ENCODE results near the gene LTB4R2. TPM values are rescaled to one million over a fixed set of nuclear protein-coding genes. Genes with fewer than 3 reads are reported as not detected.

The LTB4R2 gene, protein sequence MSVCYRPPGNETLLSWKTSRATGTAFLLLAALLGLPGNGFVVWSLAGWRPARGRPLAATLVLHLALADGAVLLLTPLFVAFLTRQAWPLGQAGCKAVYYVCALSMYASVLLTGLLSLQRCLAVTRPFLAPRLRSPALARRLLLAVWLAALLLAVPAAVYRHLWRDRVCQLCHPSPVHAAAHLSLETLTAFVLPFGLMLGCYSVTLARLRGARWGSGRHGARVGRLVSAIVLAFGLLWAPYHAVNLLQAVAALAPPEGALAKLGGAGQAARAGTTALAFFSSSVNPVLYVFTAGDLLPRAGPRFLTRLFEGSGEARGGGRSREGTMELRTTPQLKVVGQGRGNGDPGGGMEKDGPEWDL
- total RNA-seq: 1 to 10 TPM; 2.5 to 5.5 (median 4.3) TPM
- 1 to 10 TPM in 1 of 3 donors, under 1 TPM in 1, not detected in 1; under 0.01 to 3.9 TPM for polyA plus RNA-seq

DNA sequence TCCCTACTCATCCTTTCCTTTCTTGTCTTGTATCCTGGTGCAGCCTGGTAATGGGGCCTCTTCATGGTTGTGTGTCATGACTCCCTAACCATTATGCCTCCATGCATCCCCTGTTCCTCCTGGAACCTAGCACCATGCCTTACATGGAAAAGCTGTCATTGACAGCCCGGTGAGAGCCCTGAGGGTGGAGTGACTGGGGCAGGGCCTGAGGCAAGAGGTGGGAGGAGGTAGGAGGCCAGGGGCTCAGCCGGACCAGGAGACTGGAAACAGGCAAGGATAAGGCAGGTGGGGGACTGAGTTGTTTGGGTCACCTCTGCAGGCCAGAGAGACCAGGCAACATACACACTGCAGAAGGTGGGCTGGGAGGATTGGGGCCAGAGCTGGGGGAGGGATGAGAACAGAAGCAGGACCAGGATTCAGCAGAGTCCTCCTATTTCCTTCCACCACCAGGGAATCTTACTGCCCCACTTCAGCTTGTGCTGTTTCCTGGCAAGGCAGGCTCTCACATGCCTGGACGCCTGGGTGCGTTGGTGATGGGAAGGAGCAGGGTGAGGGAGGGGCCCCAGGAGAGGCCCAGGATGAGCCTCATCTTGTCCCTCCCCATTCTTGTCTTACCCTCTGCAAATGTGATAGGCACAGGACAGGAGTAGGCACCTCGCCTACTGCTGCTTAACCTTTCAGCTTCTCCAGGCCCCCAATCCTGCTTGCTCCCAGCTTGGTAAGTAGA, at the start of gene LTB4R2:
TSS of gene LTB4R2 (plus strand) at position 603 of the 727 bp plus-strand sequence. CDS start 525 bp downstream, outside the sequence.
- Histone ChIP-seq H3K4me1 (peaks cover 0 to 31% (median 29%) of the 10 kb centered on the region in 4 donors), H3K9me3 (no peaks in the 10 kb centered on the region), H3K27ac (peak within 1 kb of the TSS; percentile 79 to 91 (median 82)), H3K4me3 (peak within 1 kb of the TSS; percentile 44 to 62 (median 56)), H3K36me3 (peaks cover 13 to 28% (median 17%) of the 10 kb centered on the region in 4 donors), H3K27me3 (no peaks in the 10 kb centered on the region)
- WGBS, 2 donors: 64 to 84% methylated on average over 5 of the region's 5 CpGs
- intact Hi-C loops (cut with DNase I): no loop called here
- no peak for DNase-seq
- TF ChIP-seq EP300 (IDR thresholded peaks at IDR 0.05) (no peak), CTCF (IDR thresholded peaks at IDR 0.05) (no peak), POLR2A (IDR thresholded peaks at IDR 0.05) (no peak), POLR2AphosphoS5 (IDR thresholded peaks at IDR 0.05) (no peak)

DNA sequence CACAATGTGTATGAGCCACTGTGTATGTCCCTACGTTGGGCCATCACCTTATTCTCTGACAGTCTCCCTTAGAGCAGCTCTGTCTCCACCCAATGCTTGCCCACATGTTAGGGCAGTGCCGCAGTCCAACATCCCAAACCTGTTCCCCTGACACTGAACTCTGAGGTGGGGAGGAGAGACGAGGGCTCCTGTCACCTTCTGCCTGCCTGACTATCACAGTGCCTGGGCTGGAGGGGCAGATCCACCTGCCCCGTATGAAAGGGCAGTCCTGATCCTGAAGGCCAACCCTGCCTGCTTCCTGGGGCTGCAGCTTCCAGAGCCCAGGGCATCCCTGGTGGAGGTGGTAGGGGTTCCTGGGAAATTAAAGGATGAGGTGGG, 49.2 kb upstream of the LTB4R2 start:
- intact Hi-C loops (cut with DNase I): no loop called here
- no peak for TF ChIP-seq EP300 (IDR thresholded peaks at IDR 0.05)
- TF ChIP-seq POLR2AphosphoS5 (IDR thresholded peaks at IDR 0.05): no peak
- 80 to 90% methylated on average over 4 of the region's 4 CpGs for WGBS, 2 donors
- no peak overlapping the region for H3K27ac ChIP-seq
- no peak overlapping the region for H3K4me3 ChIP-seq
- H3K4me1 ChIP-seq: no peaks in the 10 kb centered on the region
- H3K9me3 ChIP-seq: no peaks in the 10 kb centered on the region
- no peaks in the 10 kb centered on the region for H3K27me3 ChIP-seq
- H3K36me3 ChIP-seq: peaks cover 0 to 5% (median 0%) of the 10 kb centered on the region in 4 donors
- DNase-seq: no peak

- Histone ChIP-seq H3K36me3 (peaks cover 0 to 11% (median 0%) of the 10 kb centered on the region in 4 donors), H3K27ac (no peak overlapping the region), H3K4me1 (no peaks in the 10 kb centered on the region), H3K27me3 (no peaks in the 10 kb centered on the region), H3K9me3 (no peaks in the 10 kb centered on the region), H3K4me3 (no peak overlapping the region)
- intact Hi-C loops (cut with DNase I): no loop called here
- no peak for TF ChIP-seq POLR2AphosphoS5 (IDR thresholded peaks at IDR 0.05)
- DNase-seq: no peak
- WGBS, 2 donors: 90 to 93% methylated on average over 20 of the region's 20 CpGs
These were observed 48.5 kb upstream of the LTB4R2 start for GRCh38 chr14:24261256-24261968.

DNA sequence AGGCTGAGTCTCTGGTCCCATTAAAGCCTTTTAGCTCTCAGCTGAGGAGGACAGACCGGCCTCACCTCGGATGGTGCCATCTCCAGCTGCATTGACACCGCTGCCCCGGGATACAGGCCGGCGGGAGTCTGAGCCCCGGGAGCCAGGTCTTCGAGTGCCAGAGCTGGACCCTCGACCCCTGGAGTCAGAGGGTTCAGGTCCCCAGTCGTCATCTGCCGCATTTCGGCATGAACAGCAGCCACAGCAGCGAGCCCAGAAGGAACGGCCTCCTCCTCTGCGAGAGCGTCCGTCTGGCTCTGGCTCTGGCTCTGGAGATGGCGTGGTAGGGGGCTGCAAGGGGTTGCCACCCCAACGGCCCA, 48.0 kb upstream of the LTB4R2 start:
- intact Hi-C loops (cut with DNase I): no loop called here
- Histone ChIP-seq H3K9me3 (no peaks in the 10 kb centered on the region), H3K4me3 (no peak overlapping the region), H3K27ac (no peak overlapping the region), H3K4me1 (no peaks in the 10 kb centered on the region), H3K36me3 (peaks cover 0 to 16% (median 0%) of the 10 kb centered on the region in 4 donors), H3K27me3 (no peaks in the 10 kb centered on the region)
- WGBS, 2 donors: 94 to 95% methylated on average over 19 of the region's 19 CpGs
- DNase-seq: no peak
- TF ChIP-seq POLR2A (IDR thresholded peaks at IDR 0.05) (no peak), EP300 (IDR thresholded peaks at IDR 0.05) (no peak), CTCF (IDR thresholded peaks at IDR 0.05) (no peak), POLR2AphosphoS5 (IDR thresholded peaks at IDR 0.05) (no peak)

DNA sequence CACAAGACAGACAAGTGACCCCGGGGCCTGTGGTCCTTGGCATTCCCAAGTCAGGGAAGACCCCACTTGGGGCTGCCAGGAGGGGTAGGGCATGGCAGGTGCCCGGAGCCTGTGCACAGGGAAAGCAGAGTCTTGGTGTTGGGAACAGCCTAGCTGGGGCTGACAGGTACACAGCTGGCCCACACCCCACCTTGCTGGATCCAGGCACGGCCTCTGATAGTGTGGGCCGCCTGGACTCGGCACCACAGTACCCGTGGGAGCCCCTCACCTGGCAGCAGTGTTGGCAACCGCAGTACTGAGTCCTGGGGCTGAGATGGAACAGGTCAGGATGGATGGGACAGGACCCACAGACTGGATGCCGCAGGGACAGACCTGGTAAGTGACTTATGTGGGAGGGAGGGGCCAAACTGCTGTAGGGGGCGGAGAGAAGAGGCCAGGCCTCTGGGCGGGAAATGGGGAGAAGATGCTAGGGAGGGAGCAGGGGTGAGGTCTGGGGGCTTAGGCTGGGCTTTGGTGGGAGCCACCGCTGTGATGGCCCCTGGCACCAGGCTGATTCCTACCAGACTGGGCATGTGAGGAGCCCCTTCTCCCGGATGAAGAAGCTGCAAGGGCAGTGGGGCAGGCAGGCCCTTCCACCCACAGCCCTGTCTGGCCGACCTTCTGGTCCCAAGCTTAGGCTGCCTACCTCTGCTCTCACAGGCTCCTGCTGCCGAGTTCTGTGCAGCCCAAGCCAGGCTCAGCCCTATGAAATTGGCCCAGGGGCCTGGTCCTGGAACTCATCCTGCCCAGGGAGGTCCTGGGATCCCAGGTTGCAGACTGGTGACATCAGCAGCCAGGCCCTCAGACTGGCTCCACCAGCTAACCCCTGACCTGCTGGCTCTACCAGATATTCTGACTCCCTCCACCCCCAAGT, 46.9 kb upstream of the LTB4R2 start, which contains the start of gene TGM1:
TSS of gene TGM1 (minus strand) at position 357 of the 913 bp plus-strand sequence. CDS start 825 bp downstream, outside the sequence.
- no peaks in the 10 kb centered on the region for H3K9me3 ChIP-seq
- H3K4me1 ChIP-seq: no peaks in the 10 kb centered on the region
- intact Hi-C loops (cut with DNase I): no loop called here
- H3K4me3 ChIP-seq: no peak within 1 kb of the TSS
- DNase-seq: no peak
- H3K36me3 ChIP-seq: peaks cover 0 to 27% (median 0%) of the 10 kb centered on the region in 4 donors
- WGBS, 2 donors: 89 to 90% methylated on average over 14 of the region's 14 CpGs
- no peak for TF ChIP-seq POLR2AphosphoS5 (IDR thresholded peaks at IDR 0.05)
- TF ChIP-seq CTCF (IDR thresholded peaks at IDR 0.05): no peak
- no peak for TF ChIP-seq POLR2A (IDR thresholded peaks at IDR 0.05)
- TF ChIP-seq EP300 (IDR thresholded peaks at IDR 0.05): no peak
- no peaks in the 10 kb centered on the region for H3K27me3 ChIP-seq
- H3K27ac ChIP-seq: no peak within 1 kb of the TSS

Data from sigmoid colon (tissue), 7 donors.